HG03354 (cell line): Measurements from ENCODE around the gene PLOD1.

Source experiments
- ATAC-seq: cut with Tn5 transposase; IDR thresholded peaks from one replicate; pipeline ENCODE4 v1.9.1; 2021; ENCODE audit warnings: mild to moderate bottlenecking; ENCODE audit not compliant: unreplicated experiment, poor library complexity, severe bottlenecking

PLOD1 gene

DNA sequence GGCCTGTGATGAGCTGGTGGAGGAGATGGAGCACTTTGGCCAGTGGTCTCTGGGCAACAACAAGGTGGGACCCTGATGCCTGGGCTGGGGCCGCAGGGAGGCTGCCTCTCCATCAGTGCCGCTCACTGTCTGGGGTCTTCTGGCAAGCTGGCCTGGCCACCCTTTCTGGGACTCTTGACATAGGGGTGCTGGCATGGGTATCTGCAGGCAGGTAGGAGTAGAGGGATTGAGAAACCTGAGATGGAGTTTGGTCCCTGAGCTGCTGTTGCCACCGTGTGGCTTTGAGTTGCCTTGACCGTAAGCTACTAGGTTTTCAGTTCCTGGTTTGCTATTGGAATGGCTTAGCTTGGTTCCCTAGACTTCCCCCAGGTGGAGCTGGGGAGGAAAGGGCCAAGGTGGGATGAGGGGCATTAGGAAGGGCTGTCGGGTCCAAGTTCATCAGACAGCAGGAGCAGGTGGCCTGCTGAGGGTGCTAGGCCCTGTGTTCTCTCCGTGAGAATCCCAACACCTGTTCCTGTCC, 32.6 kb downstream of the PLOD1 start:
- ATAC-seq: no peak

DNA sequence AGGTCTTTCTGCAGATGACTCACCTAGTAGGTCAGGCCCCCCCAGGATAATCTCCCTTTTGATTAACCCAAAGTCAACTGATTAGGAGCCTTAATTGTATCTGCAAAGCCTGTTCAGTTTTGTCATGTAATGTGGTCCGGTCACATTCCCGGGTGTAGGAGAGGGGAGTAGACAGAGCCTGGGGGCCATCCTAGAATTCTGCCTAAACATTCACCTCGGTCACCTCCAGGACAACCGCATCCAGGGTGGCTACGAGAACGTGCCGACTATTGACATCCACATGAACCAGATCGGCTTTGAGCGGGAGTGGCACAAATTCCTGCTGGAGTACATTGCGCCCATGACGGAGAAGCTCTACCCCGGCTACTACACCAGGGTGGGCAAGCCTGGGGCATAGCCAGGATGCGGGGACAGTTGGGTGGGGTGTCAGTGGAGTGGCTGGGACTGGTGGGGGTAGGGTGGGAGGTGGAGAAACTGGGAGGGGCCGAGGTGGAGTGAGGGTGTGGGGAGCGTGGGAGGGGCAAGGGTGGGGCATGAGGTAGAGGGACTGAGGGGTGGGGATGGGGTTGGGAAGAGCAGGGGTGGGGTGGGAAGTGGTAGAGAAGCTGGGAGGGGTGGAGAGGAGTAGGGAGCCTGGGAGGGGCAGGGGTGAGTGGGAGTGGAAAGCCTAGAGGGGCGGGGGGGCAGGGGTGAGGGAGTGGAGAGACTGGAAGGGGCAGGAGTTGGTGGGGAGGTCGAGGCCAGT, 36.1 kb downstream of the PLOD1 start:
- ATAC-seq: no peak

DNA sequence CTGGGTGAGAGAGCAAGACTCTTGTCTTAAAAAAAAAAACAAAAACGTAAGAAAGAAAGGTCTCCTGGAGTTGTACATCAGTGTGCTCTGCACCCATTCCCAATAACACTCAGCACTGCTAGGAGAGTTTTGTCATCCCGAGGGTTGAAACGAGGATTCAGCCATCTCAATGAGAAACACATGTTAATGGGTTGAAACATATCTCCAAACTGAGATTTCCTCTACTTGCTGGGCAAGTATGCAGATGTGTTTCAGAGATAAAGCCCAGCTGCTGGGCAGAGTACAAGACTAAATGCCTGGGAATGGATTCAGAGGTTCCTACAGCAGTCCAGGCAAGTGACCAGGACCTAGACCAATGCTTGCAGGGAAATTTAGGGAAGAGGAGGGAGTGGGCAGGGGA, 43.1 kb downstream of the PLOD1 start:
- ATAC-seq: no peak

DNA sequence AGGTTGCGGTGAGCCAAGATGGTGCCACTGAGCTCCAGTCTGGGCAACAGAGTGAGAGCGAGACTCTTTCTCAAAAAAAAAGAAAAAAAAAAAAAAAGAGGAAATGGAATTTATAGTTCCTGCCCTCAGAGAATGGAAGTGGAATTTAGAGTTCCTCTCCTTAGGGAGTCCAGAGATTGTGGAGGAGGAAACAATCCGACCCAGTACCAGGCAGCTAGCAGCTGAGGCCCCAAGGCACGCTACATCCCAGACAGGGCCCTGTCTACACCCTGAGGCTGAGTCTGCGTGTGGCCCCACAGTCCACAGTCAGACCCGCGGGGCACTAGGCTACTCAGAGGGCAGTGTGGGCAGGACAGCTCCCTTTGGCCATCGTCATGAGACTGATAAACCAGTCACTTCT, 43.8 kb downstream of the PLOD1 start:
- no peak for ATAC-seq

DNA sequence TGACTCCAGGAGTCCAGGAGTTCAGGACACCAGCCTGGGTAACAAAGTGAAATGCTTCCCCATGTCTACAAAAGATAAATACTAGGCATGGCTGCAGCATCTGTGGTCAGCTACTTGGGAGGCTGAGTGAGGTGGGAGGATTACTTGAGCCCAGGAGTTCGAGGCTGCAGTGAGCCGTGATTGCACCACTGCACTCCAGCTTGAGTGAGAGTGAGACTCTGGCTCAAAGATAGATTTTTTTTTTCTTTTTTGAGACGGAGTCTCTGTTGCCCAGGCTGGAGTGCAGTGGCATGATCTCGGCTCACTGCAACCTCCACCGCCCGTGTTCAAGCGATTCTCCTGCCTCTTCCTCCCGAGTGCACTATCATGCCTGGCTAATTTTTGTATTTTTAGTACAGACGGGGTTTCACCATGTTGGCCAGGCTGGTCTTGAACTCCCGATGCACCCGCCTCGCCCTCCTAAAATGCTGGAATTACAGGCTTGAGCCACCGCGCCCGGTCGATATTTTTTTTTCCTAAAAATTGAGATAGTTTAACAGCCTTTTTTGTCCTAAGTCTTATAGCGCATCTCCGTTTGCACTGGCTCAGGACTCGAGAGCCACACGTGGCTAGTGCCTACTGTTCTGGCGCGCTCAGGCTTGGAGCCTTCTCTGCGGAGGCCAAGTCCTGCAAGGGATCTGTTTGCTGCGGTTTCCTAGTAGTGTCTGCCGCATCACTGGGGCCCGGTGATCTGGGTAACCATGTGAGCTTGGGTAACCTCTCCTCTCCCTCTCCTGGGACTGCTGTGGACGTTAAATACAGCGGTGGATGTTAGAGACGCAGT, 44.7 kb downstream of the PLOD1 start:
- ATAC-seq: no peak

DNA sequence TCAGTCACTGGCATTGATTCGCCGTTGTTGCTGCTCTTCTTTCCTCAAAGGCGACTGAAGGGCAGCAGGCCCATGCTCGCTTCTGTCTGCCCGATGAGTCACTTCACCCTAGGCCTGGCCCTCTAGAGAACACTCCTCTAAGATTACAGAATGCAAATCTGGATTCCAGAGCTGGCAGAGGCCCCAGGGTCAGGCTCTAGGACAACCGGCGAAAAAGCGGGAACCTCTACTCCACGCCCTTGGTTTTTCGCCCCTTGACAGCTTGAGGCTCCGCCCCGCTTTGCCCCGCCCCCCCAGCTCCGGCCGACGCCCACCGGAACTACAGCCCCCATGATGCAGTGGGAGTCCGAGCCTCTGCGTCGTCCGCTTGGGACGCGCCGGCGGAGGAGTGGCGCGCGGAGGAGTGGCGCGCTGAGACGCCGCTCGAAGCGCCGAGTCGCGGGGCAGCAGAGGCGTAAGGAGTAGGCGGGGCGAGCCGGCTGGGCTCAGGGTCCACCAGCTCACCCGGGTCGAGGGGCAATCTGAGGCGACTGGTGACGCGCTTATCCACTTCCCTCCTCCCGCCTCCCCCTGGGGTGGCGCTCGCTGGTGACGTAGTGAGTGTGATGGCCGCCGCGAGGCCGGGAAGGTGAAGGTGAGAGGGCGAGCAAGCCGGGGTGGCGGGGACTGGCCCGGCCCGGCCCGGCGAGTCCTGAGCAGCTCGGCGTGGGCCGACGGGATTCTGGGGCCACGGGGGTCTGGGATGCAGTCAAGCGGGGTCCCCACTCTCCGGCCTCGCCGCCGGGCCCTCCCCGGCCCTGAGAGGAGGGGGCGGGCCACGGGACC, 45.5 kb downstream of the PLOD1 start, which contains the start of gene MFN2:
Gene MFN2, plus strand, starts transcription at position 594 of the 825 bp plus-strand sequence. CDS start 8,725 bp downstream, outside the sequence.
- peak; percentile 92 for ATAC-seq

DNA sequence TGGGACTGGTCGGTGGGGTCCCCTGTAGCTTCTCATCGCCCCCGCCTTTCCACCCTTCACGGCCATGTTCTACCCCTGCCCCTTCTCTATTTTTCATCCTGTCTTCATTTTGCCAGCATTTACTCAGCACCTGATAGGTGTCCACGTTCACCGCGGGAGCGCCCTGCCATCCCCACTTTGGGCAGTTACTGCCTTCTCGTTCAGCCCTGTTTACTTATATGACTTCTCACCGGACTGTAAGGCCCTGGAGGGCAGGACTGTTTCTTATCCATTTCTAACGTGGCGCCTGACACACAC, 46.1 kb downstream of the PLOD1 start:
- ATAC-seq: no peak

DNA sequence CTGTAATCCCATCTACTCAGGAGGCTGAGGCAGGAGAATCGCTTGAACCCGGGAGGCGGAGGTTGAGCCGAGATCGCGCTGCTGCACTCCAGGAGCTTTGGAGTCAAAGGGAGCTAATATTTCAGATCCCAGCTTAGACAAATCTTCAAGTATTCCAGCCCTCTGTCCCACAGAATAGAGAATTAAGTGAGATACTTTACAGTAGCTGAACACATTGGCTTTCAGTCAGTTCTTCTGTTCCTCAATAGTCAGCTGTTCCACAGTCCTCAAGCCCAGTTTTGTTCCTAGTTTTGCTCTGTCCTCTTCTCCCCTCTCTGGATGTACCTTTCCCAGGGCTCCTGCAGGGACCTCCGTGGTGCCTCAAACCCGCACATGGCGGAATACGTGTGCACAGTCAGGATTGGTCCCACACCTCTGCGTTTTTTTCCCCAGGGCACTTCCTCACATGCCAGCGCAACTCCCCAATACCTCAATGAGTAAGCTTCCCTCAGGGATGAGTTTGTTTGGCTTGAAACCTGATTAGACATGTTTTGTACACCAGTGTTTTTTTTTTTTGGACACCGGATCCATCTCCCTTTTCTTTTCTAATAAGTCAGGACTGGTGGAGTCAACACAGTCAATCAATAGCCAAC, 47.0 kb downstream of the PLOD1 start:
- ATAC-seq: no peak

DNA sequence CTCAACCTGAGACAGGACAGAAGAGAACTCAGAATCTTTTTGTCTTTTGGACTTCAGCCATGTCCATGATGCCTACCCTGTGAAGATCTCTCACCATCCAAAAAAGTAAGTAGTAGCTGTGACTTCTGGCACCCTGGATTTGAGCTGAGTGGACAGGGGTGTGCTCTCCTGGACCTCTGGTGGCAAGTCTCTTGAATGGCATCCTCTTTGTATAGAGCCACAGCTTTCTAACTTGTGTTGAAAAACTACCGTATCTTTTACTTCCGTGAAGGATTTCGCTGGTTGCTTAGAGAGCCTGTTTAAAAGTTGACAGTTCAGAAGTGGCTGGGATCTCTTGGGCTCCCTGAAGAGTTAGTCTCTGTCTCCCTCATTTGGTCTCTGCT, 47.5 kb downstream of the PLOD1 start:
- ATAC-seq: no peak

DNA sequence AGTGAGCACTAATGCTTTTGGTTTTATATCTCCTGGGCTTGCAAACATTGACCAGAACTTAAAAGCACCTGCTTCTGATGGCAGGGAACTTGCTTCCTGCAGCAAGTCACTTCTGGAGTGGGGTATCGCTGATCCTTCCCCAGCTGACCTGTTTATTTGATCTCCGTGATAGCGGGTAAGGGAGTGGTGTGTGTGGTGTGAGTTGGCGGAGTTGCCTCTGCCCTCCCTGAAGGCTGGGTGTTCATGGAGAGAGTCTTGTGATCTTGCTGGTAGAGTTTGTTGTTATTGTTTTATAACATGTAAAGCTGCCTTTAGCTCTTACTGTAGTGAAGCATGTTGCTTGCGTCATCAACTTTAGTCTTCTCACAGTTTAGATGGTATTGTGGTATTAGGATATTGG, 49.6 kb downstream of the PLOD1 start:
- ATAC-seq: no peak

DNA sequence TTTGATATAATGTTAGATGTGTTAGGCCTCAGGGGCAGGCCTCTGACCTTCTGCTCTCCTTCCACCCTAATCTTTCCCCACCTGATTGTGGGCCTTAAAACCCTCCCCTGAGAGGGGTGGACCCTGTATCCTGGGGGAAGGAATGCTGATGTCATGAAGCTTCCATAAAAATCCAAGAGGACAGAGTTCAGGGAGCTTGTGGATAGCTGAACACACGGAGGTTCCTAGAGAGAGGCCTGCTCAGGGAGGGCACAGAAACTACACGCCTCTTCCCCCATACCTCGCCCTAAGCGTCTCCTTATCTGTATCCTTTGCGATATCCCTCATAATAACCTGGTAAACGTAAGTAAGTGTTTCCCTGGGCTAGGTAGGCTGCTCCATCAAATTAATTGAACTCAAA, 50.1 kb downstream of the PLOD1 start:
- no peak for ATAC-seq

DNA sequence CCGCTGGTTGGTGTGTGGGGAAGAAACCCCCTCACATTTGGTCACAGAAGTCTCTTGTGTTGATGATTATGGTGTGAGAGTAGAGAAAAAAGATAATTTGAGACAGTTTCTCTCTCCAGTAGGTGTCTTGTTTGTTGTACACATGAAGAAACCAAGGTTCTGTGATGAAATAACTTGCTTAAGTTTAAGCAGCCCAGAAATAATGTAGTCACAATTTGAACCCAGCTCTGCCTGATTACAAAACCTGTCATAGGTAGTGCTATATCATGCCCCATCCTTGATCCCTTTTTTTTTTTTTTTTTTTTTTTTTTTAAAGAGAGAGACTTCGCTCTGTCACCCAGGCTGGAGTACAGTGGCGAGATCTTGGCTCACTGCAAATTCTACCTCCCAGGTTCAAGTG, 50.7 kb downstream of the PLOD1 start:
- no peak for ATAC-seq

DNA sequence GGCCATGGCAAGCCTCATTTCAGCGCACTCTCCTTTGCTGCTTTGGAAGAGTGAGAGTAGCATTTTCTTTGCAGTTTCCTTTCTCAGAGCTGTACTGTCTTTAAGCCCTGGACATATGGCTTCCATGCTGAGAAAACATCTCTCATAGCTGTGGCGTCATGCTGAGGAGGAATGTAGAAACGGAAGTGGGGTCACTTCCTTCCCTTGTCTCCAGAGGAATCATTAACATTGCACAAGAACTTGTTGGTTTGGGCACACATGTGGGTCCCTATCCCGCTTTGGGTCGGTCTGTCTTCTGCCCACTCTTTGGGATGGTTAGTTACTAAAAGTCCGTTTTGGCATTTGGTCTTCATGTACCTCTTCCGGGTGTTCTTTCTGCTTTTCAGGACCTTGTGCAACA, 51.3 kb downstream of the PLOD1 start:
- no peak for ATAC-seq

DNA sequence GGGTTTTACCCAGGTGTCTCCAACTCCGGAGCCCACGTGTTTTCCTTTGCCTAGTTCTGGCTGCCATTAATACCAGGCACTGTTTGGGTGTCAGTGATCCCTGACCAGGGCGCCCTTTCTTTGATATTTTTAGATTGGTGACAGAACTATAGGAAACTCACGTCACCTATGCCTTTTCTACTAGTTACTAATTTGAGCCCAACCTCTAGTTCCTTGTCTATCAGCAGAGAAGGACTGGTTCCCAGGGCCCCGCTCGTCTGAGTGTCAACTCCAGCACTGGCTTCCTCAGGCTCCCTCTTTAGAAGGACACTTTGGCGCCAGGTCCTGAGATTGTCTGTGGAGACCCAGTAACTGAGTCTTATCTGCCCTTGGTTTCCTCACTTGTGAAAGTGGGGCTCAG, 55.2 kb downstream of the PLOD1 start:
- ATAC-seq: no peak

DNA sequence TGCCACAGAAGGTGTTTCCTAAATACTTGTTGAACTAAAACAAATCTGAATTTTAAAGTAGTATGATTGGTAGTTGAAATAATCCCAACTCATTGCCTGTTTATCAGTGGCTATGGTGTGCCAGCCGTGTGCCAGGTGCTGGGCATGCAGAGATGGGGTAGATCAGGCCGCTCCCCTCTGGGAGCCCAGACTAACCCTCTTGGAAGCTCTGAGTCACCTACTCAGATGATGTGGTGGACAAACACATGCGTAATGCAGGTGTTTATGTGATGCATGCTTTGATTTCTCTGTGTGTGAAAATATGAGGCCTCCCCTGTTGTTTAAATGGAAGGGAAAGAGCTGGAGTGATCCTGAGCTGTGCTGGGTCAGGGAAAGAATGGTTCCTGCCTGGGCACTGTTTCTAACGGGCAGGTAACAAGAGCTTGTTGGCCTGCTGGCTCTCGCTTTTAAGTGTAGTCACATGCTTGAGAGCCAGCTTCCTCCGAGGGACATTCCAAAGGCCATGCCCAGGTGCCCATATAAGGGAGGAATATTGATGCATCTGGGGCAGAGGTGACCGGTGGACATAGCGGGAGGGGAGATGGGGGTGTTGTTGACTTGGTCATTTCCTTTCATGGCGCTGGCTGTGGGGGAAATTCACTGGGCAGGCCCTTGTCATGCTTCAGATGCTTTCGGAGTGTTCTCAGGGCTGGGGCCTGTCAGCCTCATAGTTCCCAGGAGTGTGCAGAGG, 56.0 kb downstream of the PLOD1 start:
- no peak for ATAC-seq

DNA sequence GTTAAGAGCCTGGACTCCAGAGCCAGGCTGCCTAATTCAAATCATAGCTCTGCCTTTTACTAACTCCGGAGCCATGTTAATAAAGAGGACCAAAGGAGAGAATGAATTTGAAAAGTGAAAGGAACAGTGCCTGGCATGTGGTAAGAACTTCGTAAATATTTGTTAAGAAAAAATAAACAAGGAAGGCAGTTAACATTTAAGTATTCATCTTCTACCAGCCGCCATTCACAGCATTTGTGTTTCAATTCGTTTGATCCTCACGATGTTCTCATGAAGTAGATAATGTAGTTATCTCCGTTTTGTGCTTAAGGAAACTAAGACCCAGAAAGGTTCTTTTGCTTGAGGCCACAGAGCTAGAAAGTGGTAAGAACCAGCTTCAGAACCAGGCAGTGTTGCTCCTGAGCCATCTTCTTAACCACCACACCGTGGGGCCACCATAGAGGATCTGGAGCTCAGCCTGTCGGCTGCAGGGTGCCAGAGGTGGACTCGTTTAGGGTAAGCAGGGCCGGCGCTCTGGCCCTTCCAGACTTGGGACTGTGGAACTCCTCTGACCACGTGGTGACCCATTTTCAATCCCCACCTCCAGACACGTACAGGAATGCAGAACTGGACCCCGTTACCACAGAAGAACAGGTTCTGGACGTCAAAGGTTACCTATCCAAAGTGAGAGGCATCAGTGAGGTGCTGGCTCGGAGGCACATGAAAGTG, 57.6 kb downstream of the PLOD1 start:
- ATAC-seq: no peak

DNA sequence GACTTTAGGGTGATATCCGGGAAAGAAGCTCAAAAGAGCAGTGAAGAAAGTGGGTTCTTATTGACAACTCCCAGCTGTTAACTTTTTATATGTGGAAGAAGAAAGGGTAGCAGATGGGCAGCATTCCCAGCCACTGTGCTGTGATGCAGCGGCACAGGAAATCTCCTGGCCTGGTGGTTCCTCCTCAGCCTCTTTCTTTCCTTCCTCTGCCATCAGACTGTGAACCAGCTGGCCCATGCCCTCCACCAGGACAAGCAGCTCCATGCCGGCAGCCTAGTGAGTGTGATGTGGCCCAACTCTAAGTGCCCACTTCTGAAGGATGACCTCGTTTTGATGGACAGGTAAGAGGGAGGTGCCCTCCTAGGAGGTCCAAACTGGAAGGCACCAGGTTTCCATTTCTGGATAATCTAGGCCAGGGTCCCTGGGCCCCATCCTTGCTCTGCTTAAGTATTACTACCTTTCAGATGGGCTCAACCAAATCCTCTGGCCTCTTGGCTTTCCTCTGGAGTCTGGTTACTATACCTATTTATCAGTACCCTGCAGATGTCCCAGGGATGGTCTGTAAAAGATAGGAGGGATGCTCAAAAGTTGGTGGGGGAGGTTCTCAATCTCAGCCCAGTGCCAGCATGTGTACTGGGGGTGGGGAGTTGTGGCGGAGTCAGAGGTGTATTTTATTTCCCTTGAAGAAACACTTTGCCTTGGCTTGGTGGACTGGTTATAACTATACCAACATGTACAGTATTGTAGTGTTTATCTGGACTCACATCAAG, 62.7 kb downstream of the PLOD1 start:
- ATAC-seq: no peak

DNA sequence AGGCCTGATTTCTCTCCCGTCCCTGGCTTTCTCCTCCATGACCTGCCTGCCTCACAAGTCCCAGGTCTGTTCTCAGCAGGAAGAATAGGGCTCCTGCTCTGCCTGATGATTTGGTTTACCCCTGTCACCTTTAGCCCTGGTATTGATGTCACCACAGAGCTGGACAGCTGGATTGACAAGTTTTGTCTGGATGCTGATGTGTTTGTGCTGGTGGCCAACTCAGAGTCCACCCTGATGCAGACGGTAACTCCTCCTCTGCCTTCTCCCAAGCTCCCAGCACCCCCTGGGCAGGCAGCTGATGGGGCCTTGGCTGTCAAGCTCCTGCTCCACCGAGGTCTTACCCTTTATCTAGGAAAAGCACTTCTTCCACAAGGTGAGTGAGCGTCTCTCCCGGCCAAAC, 64.1 kb downstream of the PLOD1 start:
- no peak for ATAC-seq
